ENCODE measurements around the gene ARHGAP26. TPM values are rescaled to one million over a fixed set of nuclear protein-coding genes. Genes with fewer than 3 reads are reported as not detected.

ARHGAP26 gene
- total and polyA plus RNA-seq, 2 donors (not counting 1 experiment from before 2014, with no cell fraction given), result 4.1 to 6.8 TPM

DNA sequence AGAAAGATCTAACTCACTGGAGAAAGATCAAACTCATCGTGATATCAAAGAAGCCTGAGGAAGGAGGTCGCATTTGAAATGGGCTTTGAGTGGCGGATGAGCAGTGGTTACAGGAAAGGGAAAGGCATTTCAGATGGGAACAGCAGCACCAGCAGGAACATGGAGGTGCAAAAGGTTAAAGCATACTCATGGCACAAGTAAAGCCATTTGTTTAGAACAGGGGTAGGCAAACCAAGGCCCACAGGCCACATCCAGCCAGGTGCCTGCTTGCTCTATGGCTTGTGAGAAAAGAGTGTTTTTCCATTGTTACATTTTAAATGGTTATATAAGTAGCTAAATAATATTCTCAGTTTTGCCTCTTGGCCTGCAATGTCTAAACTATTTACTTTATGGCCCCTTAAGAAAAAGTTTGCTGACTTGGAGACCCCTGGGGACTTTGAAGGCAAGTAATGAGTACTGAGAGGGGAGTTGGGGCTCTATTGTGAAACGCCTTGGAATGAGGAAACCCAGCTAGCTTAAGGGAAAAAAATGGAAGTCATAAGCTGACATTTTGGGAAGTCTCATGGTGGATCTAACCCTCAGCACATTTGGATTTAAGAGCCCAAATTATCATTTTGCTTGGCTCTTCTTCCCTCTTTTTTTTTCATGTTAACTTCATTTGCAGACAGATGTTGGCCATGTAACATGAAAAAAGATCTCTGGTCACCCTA, 422.2 kb downstream of the ARHGAP26 start:
- Histone ChIP-seq H3K27ac (ENCODE audit: insufficient read depth, low read length) (no peak overlapping the region), H3K79me2 (ENCODE audit: control insufficient read depth, insufficient read depth, low read length) (no peaks in the 10 kb centered on the region), H3K9me3 (ENCODE audit: control insufficient read depth, insufficient read depth, low read depth, low read length) (no peaks in the 10 kb centered on the region), H4K20me1 (ENCODE audit: control insufficient read depth, extremely low read depth, insufficient read depth, low read length) (no peaks in the 10 kb centered on the region), H3K4me3 (replicated peaks in 1 of 4; ENCODE audit: control extremely low read depth in 1 of 4, insufficient read depth in 1 of 4, low read depth in 3 of 4, low read length in 4 of 4) (no peak overlapping the region), H3K36me3 (ENCODE audit: control insufficient read depth, insufficient read depth, low read length) (no peaks in the 10 kb centered on the region), H3K9ac (ENCODE audit: insufficient read depth, low read length) (no peak overlapping the region), H3K4me2 (ENCODE audit: extremely low read depth, insufficient read depth, low read length) (no peak overlapping the region), H3K4me1 (ENCODE audit: control insufficient read depth, extremely low read depth, insufficient read depth, low read length) (no peaks in the 10 kb centered on the region), H3K27me3 (ENCODE audit: control insufficient read depth, insufficient read depth, low read length) (no peaks in the 10 kb centered on the region), H2AFZ (ENCODE audit: low read length) (no peak overlapping the region)
- no peak for DNase-seq (ENCODE audit: low read depth in 2 of 2)
- TF ChIP-seq, protein P1, sequence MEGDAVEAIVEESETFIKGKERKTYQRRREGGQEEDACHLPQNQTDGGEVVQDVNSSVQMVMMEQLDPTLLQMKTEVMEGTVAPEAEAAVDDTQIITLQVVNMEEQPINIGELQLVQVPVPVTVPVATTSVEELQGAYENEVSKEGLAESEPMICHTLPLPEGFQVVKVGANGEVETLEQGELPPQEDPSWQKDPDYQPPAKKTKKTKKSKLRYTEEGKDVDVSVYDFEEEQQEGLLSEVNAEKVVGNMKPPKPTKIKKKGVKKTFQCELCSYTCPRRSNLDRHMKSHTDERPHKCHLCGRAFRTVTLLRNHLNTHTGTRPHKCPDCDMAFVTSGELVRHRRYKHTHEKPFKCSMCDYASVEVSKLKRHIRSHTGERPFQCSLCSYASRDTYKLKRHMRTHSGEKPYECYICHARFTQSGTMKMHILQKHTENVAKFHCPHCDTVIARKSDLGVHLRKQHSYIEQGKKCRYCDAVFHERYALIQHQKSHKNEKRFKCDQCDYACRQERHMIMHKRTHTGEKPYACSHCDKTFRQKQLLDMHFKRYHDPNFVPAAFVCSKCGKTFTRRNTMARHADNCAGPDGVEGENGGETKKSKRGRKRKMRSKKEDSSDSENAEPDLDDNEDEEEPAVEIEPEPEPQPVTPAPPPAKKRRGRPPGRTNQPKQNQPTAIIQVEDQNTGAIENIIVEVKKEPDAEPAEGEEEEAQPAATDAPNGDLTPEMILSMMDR (conservative IDR thresholded peaks at IDR 0.05 in 1 of 2, IDR thresholded peaks at IDR 0.05 in 1 of 2; ENCODE audit: low read depth in 1 of 2, low read length in 2 of 2), result no peak
- no peak for TF ChIP-seq EZH2 (IDR thresholded peaks at IDR 0.05; ENCODE audit: low read length, missing control alignments)

DNA sequence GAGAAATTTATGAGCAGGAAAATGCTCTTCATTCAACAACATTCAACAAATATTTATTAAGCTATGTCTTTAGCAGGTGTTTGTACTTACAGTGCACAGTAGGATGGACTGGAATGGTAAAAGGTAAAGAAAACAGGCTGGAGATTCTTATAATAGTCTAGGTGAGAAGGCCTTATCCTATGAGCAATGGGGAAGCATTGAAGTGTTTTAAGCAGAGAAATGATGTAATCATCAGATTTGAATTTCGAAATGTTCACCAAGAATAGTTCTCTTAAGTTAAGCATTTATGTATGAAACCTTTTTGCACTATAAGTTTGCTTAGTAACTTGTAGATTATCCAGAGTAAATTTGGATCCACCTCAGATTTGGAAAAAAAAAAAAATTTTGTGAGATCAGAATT, 424.0 kb downstream of the ARHGAP26 start:
- Histone ChIP-seq H2AFZ (ENCODE audit: low read length) (no peak overlapping the region), H3K4me2 (ENCODE audit: extremely low read depth, insufficient read depth, low read length) (no peak overlapping the region), H3K4me3 (replicated peaks in 1 of 4; ENCODE audit: control extremely low read depth in 1 of 4, insufficient read depth in 1 of 4, low read depth in 3 of 4, low read length in 4 of 4) (no peak overlapping the region), H3K9ac (ENCODE audit: insufficient read depth, low read length) (no peak overlapping the region), H3K9me3 (ENCODE audit: control insufficient read depth, insufficient read depth, low read depth, low read length) (no peaks in the 10 kb centered on the region), H3K36me3 (ENCODE audit: control insufficient read depth, insufficient read depth, low read length) (no peaks in the 10 kb centered on the region), H4K20me1 (ENCODE audit: control insufficient read depth, extremely low read depth, insufficient read depth, low read length) (no peaks in the 10 kb centered on the region), H3K27me3 (ENCODE audit: control insufficient read depth, insufficient read depth, low read length) (no peaks in the 10 kb centered on the region), H3K79me2 (ENCODE audit: control insufficient read depth, insufficient read depth, low read length) (no peaks in the 10 kb centered on the region), H3K4me1 (ENCODE audit: control insufficient read depth, extremely low read depth, insufficient read depth, low read length) (no peaks in the 10 kb centered on the region), H3K27ac (ENCODE audit: insufficient read depth, low read length) (no peak overlapping the region)
- TF ChIP-seq, protein P1 (conservative IDR thresholded peaks at IDR 0.05 in 1 of 2, IDR thresholded peaks at IDR 0.05 in 1 of 2; ENCODE audit: low read depth in 1 of 2, low read length in 2 of 2), result no peak
- TF ChIP-seq EZH2 (IDR thresholded peaks at IDR 0.05; ENCODE audit: low read length, missing control alignments), result no peak
- peak in 1 of 2 donors; percentile 61 for DNase-seq (ENCODE audit: low read depth in 2 of 2)

DNA sequence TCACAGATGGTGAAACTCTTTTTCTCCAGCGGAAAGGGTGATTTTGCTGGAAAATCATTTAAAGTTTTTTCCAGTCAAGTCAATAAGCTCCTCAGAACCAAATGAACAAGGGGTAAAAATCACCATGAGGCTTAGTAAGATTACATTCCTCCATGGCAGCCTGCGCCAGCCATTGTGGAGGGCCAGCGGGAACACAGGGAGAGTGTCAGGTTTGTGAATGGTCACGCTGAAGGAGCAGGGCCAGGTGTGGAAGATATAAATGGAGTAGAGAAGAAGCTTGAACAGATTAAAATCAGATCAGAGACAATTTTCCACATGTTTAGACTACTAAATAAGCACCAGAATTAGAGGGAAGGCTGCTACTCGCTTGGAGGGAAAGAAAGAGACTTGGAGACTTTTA, 424.5 kb downstream of the ARHGAP26 start:
- no peaks in the 10 kb centered on the region for H3K27me3 ChIP-seq (ENCODE audit: control insufficient read depth, insufficient read depth, low read length)
- H3K36me3 ChIP-seq (ENCODE audit: control insufficient read depth, insufficient read depth, low read length), result no peaks in the 10 kb centered on the region
- H3K9me3 ChIP-seq (ENCODE audit: control insufficient read depth, insufficient read depth, low read depth, low read length), result no peaks in the 10 kb centered on the region
- DNase-seq (ENCODE audit: low read depth in 2 of 2), result no peak
- TF ChIP-seq, protein P1 (conservative IDR thresholded peaks at IDR 0.05 in 1 of 2, IDR thresholded peaks at IDR 0.05 in 1 of 2; ENCODE audit: low read depth in 1 of 2, low read length in 2 of 2), result no peak
- TF ChIP-seq EZH2 (IDR thresholded peaks at IDR 0.05; ENCODE audit: low read length, missing control alignments), result no peak
- H3K4me3 ChIP-seq (replicated peaks in 1 of 4; ENCODE audit: control extremely low read depth in 1 of 4, insufficient read depth in 1 of 4, low read depth in 3 of 4, low read length in 4 of 4), result no peak overlapping the region
- H3K4me1 ChIP-seq (ENCODE audit: control insufficient read depth, extremely low read depth, insufficient read depth, low read length), result no peaks in the 10 kb centered on the region
- no peaks in the 10 kb centered on the region for H3K79me2 ChIP-seq (ENCODE audit: control insufficient read depth, insufficient read depth, low read length)
- H2AFZ ChIP-seq (ENCODE audit: low read length), result no peak overlapping the region
- no peaks in the 10 kb centered on the region for H4K20me1 ChIP-seq (ENCODE audit: control insufficient read depth, extremely low read depth, insufficient read depth, low read length)
- no peak overlapping the region for H3K27ac ChIP-seq (ENCODE audit: insufficient read depth, low read length)
- H3K9ac ChIP-seq (ENCODE audit: insufficient read depth, low read length), result no peak overlapping the region
- H3K4me2 ChIP-seq (ENCODE audit: extremely low read depth, insufficient read depth, low read length), result no peak overlapping the region
